ENCODE results near the gene MOV10. TPM values are rescaled to one million over a fixed set of nuclear protein-coding genes. Genes with fewer than 3 reads are reported as not detected.

Gene MOV10
- total and polyA plus RNA-seq, 9 of the 15 experiments (the other 6 are each of a cell fraction or from before 2014, with no cell fraction given) = 16.7 to 105 (median 49.5) TPM

GRCh38 chr1:112700290-112701226 lies 26.1 kb downstream of the MOV10 start (continued):
- TF ChIP-seq ZNF263 (CRISPR knock-in tag; IDR thresholded peaks at IDR 0.05; ENCODE audit: borderline replicate concordance) (no peak; the same call in 1 of the 2 replicates), MAFF (IDR thresholded peaks at IDR 0.05; ENCODE audit: low read length) (peak; percentile 62), ZNF717 (CRISPR knock-in tag; IDR thresholded peaks at IDR 0.05) (0 out of 2 replicates have a peak, but pooled peaks have one; percentile 64), KLF13 (tag; IDR thresholded peaks at IDR 0.05; ENCODE audit: borderline replicate concordance, low read depth) (peak; percentile 79), ATF2 (CRISPR knock-in tag; IDR thresholded peaks at IDR 0.05) (peak; percentile 93), NFE2 (IDR thresholded peaks at IDR 0.05; ENCODE audit: low read depth) (peak; percentile 86), FOXP1 (CRISPR knock-in tag; IDR thresholded peaks at IDR 0.05) (peak; percentile 93), ZNF253 (CRISPR knock-in tag; conservative IDR thresholded peaks at IDR 0.05) (no peak), ERF (CRISPR knock-in tag; IDR thresholded peaks at IDR 0.05) (peak; percentile 77; the same call in 1 of the 2 replicates), HBP1 (CRISPR knock-in tag; IDR thresholded peaks at IDR 0.05) (0 out of 2 replicates have a peak, but pooled peaks have one; percentile 4), ETV5 (CRISPR knock-in tag; IDR thresholded peaks at IDR 0.05; ENCODE audit: low read depth) (peak; percentile 71; the same call in 1 of the 2 replicates), RAD51 (IDR thresholded peaks at IDR 0.05; ENCODE audit: borderline replicate concordance, low read depth) (peak; percentile 53; the same call in 1 of the 2 replicates), SUPT5H (IDR thresholded peaks at IDR 0.05) (peak; percentile 66), ZNF766 (CRISPR knock-in tag; conservative IDR thresholded peaks at IDR 0.05) (0 out of 2 replicates have a peak, but pooled peaks have one; percentile 15), PKNOX1 (IDR thresholded peaks at IDR 0.05) (peak; percentile 86), CBFA2T2 (conservative IDR thresholded peaks at IDR 0.05) (peak; percentile 59), ZNF830 (CRISPR knock-in tag; IDR thresholded peaks at IDR 0.05) (0 out of 2 replicates have a peak, but pooled peaks have one; percentile 10), PHTF2 (CRISPR knock-in tag; IDR thresholded peaks at IDR 0.05) (no peak), ZNF431 (CRISPR knock-in tag; IDR thresholded peaks at IDR 0.05) (peak; percentile 39; the same call in 1 of the 2 replicates), NBN (IDR thresholded peaks at IDR 0.05; ENCODE audit: low read depth) (peak; percentile 98), ZBTB8A (IDR thresholded peaks at IDR 0.05; ENCODE audit: partially characterized antibody) (no peak), E2F5 (CRISPR knock-in tag; IDR thresholded peaks at IDR 0.05) (peak; percentile 6; the same call in 1 of the 2 replicates), CHD2 (IDR thresholded peaks at IDR 0.05; ENCODE audit: low read depth, low read length) (peak; percentile 76)
